ENCODE results near the gene METTL25B.

The METTL25B gene

DNA sequence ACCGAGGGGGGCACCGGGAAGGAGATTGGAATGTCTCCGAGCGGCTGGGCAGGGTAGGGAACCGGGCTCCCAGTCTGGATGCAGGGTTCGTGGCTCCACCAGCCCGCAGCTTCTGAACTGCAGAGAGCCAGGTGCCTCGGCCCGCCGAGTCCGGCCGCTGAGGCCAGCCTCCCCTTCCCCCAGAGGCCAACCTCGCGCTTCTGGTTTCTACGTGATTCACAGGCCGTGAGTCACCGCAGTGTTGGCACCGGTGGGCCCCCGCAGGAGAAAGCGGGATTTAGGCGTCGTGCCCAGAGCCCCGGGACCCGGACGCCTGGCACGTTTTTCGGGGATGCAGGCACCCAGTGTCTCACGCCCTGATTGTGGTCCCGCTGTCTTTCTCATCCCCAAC, 23.3 kb upstream of the METTL25B start:
- peak overlapping the region; percentile 82 for H3K4me3 ChIP-seq (ENCODE audit: low read length, poor library complexity, severe bottlenecking)
- no peaks in the 10 kb centered on the region for H4K20me1 ChIP-seq (ENCODE audit: insufficient read depth, low read length, poor library complexity, severe bottlenecking)
- H3K9me3 ChIP-seq (ENCODE audit: insufficient read depth, low read depth, low read length), result no peaks in the 10 kb centered on the region
- no peaks in the 10 kb centered on the region for H3K36me3 ChIP-seq (ENCODE audit: insufficient read depth, low read length)
- H3F3A ChIP-seq (ENCODE audit: low read depth), result no peaks in the 10 kb centered on the region
- H3K4me2 ChIP-seq (ENCODE audit: low read depth, low read length, poor library complexity, severe bottlenecking), result peak overlapping the region; percentile 100
- no peak overlapping the region for H3K9ac ChIP-seq (ENCODE audit: low read depth, low read length, poor library complexity, severe bottlenecking)
- H2AFZ ChIP-seq (ENCODE audit: low read length), result no peak overlapping the region
- H3K9me2 ChIP-seq (replicated peaks; ENCODE audit: low read depth, low read length), result no peaks in the 10 kb centered on the region
- H3K4me1 ChIP-seq (ENCODE audit: insufficient read depth, low read length, poor library complexity, severe bottlenecking), result peaks cover 17% of the 10 kb centered on the region
- TF ChIP-seq, protein P1, sequence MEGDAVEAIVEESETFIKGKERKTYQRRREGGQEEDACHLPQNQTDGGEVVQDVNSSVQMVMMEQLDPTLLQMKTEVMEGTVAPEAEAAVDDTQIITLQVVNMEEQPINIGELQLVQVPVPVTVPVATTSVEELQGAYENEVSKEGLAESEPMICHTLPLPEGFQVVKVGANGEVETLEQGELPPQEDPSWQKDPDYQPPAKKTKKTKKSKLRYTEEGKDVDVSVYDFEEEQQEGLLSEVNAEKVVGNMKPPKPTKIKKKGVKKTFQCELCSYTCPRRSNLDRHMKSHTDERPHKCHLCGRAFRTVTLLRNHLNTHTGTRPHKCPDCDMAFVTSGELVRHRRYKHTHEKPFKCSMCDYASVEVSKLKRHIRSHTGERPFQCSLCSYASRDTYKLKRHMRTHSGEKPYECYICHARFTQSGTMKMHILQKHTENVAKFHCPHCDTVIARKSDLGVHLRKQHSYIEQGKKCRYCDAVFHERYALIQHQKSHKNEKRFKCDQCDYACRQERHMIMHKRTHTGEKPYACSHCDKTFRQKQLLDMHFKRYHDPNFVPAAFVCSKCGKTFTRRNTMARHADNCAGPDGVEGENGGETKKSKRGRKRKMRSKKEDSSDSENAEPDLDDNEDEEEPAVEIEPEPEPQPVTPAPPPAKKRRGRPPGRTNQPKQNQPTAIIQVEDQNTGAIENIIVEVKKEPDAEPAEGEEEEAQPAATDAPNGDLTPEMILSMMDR (conservative IDR thresholded peaks at IDR 0.05; ENCODE audit: low read length), result no peak
- TF ChIP-seq EZH2phosphoT487 (IDR thresholded peaks at IDR 0.05; ENCODE audit: borderline replicate concordance), result no peak
- H3K79me2 ChIP-seq (ENCODE audit: insufficient read depth, low read length), result no peaks in the 10 kb centered on the region
- no peaks in the 10 kb centered on the region for H3K27me3 ChIP-seq (ENCODE audit: insufficient read depth, low read length, poor library complexity, severe bottlenecking)

- H2AFZ ChIP-seq (ENCODE audit: low read length), result peak within 1 kb of the TSS; percentile 89
- no peaks in the 10 kb centered on the region for H3K9me3 ChIP-seq (ENCODE audit: insufficient read depth, low read depth, low read length)
- H3K27me3 ChIP-seq (ENCODE audit: insufficient read depth, low read length, poor library complexity, severe bottlenecking), result no peaks in the 10 kb centered on the region
- peak within 1 kb of the TSS; percentile 82 for H3K4me3 ChIP-seq (ENCODE audit: low read length, poor library complexity, severe bottlenecking)
- no peaks in the 10 kb centered on the region for H4K20me1 ChIP-seq (ENCODE audit: insufficient read depth, low read length, poor library complexity, severe bottlenecking)
- no peaks in the 10 kb centered on the region for H3K79me2 ChIP-seq (ENCODE audit: insufficient read depth, low read length)
- no peaks in the 10 kb centered on the region for H3F3A ChIP-seq (ENCODE audit: low read depth)
- H3K9me2 ChIP-seq (replicated peaks; ENCODE audit: low read depth, low read length), result no peaks in the 10 kb centered on the region
- no peaks in the 10 kb centered on the region for H3K36me3 ChIP-seq (ENCODE audit: insufficient read depth, low read length)
- H3K9ac ChIP-seq (ENCODE audit: low read depth, low read length, poor library complexity, severe bottlenecking), result peak within 1 kb of the TSS; percentile 64
- H3K4me2 ChIP-seq (ENCODE audit: low read depth, low read length, poor library complexity, severe bottlenecking), result peak within 1 kb of the TSS; percentile 100
- TF ChIP-seq, protein P1 (conservative IDR thresholded peaks at IDR 0.05; ENCODE audit: low read length), result no peak
- no peak for TF ChIP-seq EZH2phosphoT487 (IDR thresholded peaks at IDR 0.05; ENCODE audit: borderline replicate concordance)
- peaks cover 17% of the 10 kb centered on the region for H3K4me1 ChIP-seq (ENCODE audit: insufficient read depth, low read length, poor library complexity, severe bottlenecking)
Observed at GRCh38 chr1:156705321-156705917, 22.9 kb upstream of the METTL25B start, which contains the start of gene CRABP2. TSS of gene CRABP2 (minus strand) at chr1:156705583. CDS start at chr1:156705446, 137 bp downstream.

DNA sequence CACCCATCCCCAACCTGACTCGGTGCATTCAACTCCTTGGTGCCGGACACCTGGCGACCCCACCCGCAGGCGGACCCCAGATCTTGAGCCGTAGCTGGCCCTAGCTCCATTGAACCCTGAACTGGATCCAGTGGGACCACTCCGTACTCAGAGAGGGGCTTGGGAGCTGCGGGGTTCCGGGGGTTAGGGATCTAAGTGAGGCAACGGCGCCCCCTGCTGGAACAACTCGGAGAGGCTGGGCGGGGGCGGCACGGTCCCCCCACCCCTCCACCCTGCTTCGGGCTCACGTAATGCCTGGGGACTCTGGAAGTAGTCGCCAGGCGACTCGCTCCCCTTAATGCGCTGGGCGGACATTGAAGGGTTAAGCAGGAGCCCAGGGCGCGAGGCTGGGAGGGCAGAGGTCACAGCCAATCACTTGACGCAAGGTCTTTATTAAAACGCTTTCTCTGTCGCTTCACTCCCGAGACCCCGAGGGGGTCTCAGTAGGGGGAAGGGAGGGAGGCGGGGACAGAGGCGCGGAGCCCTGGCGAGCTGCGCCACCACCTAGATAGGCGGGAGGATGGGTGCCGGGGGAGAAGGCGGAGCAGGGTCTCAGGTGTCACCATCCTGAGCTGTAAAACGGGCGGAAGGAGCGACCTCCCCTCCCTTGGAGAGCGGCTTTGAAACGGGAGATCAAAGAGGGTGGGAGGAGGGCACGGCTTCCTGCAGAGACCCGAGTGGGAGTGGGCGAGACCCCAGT, 22.2 kb upstream of the METTL25B start:
- peak overlapping the region; percentile 82 for H3K4me3 ChIP-seq (ENCODE audit: low read length, poor library complexity, severe bottlenecking)
- no peaks in the 10 kb centered on the region for H3F3A ChIP-seq (ENCODE audit: low read depth)
- peak overlapping the region; percentile 89 for H2AFZ ChIP-seq (ENCODE audit: low read length)
- no peaks in the 10 kb centered on the region for H4K20me1 ChIP-seq (ENCODE audit: insufficient read depth, low read length, poor library complexity, severe bottlenecking)
- no peaks in the 10 kb centered on the region for H3K9me2 ChIP-seq (replicated peaks; ENCODE audit: low read depth, low read length)
- H3K4me1 ChIP-seq (ENCODE audit: insufficient read depth, low read length, poor library complexity, severe bottlenecking), result peaks cover 17% of the 10 kb centered on the region
- no peaks in the 10 kb centered on the region for H3K36me3 ChIP-seq (ENCODE audit: insufficient read depth, low read length)
- TF ChIP-seq EZH2phosphoT487 (IDR thresholded peaks at IDR 0.05; ENCODE audit: borderline replicate concordance), result no peak
- TF ChIP-seq, protein P1 (conservative IDR thresholded peaks at IDR 0.05; ENCODE audit: low read length), result peak; percentile 95
- no peaks in the 10 kb centered on the region for H3K27me3 ChIP-seq (ENCODE audit: insufficient read depth, low read length, poor library complexity, severe bottlenecking)
- H3K4me2 ChIP-seq (ENCODE audit: low read depth, low read length, poor library complexity, severe bottlenecking), result peak overlapping the region; percentile 100
- peak overlapping the region; percentile 64 for H3K9ac ChIP-seq (ENCODE audit: low read depth, low read length, poor library complexity, severe bottlenecking)
- H3K9me3 ChIP-seq (ENCODE audit: insufficient read depth, low read depth, low read length), result no peaks in the 10 kb centered on the region
- no peaks in the 10 kb centered on the region for H3K79me2 ChIP-seq (ENCODE audit: insufficient read depth, low read length)
